H1 (cell line): Measurements from ENCODE around the gene GARNL3. TPM values are rescaled to one million over a fixed set of nuclear protein-coding genes. Genes with fewer than 3 reads are reported as not detected.
A peak's percentile ranks its signal among the peaks of the same experiment; 100 is the strongest.

ENCODE experiments used
- ATF2 ChIP-seq: IDR thresholded peaks from 2 replicates; pipeline ENCODE4 v1.6.1; 2012; ENCODE audit warnings: low read length, inconsistent platforms
- BACH1 ChIP-seq: IDR thresholded peaks from 2 replicates; pipeline ENCODE4 v1.6.1; 2012; ENCODE audit warnings: low read length, improper control_type of control experiment
- CBX5 ChIP-seq: fragments of 300-800, 300-1000 bp; sonication (generic); IDR thresholded peaks from 2 replicates; pipeline ENCODE4 v1.7.1; 2016; ENCODE audit warnings: antibody characterized with exemption, low read length, low read depth
- CHD1 ChIP-seq: IDR thresholded peaks from 2 replicates; pipeline ENCODE4 v1.6.1; 2012; ENCODE audit warnings: low read depth, low read length, improper control_type of control experiment
- FOSL1 ChIP-seq: IDR thresholded peaks from 2 replicates; pipeline ENCODE4 v1.6.1; 2011; ENCODE audit warnings: mild to moderate bottlenecking, low read depth, low read length, moderate library complexity; ENCODE audit not compliant: insufficient read depth
- GABPA ChIP-seq: IDR thresholded peaks from 2 replicates; pipeline ENCODE4 v1.6.1; 2011; ENCODE audit warnings: mild to moderate bottlenecking, low read length, moderate library complexity, borderline replicate concordance; ENCODE audit not compliant: insufficient read depth
- GTF2F1 ChIP-seq: IDR thresholded peaks from 2 replicates; pipeline ENCODE4 v1.6.1; 2012; ENCODE audit warnings: low read depth, low read length, improper control_type of control experiment, borderline replicate concordance
- HDAC2 ChIP-seq, 2 experiments: fragments of 300-600 bp in 1 of 2; sonication (generic) in 1 of 2; IDR thresholded peaks; 2 replicates each; pipeline ENCODE4 v1.6.1; 2011 to 2012; ENCODE audit warnings: low read depth in 2 of 2, low read length in 2 of 2, mild to moderate bottlenecking in 2 of 2, moderate library complexity in 2 of 2, borderline replicate concordance in 1 of 2, inconsistent platforms in 1 of 2
- JUND ChIP-seq: IDR thresholded peaks from 2 replicates; pipeline ENCODE4 v1.6.1; 2011; ENCODE audit warnings: mild to moderate bottlenecking, improper control_type of control experiment, low read length
- KDM1A ChIP-seq: fragments of 200-600, 300-600 bp; sonication (generic); IDR thresholded peaks from 2 replicates; pipeline ENCODE4 v1.7.1; 2016; ENCODE audit warnings: mild to moderate bottlenecking, low read length, borderline replicate concordance
- KDM4A ChIP-seq: IDR thresholded peaks from one replicate; pipeline ENCODE4 v1.7.1; 2012; ENCODE audit warnings: low read depth, mild to moderate bottlenecking, moderate library complexity, low read length, inconsistent platforms; ENCODE audit not compliant: severe bottlenecking
- KDM5A ChIP-seq: fragments of 200-600 bp; IDR thresholded peaks from 2 replicates; pipeline ENCODE4 v1.7.1; 2012; ENCODE audit warnings: mild to moderate bottlenecking, low read length, inconsistent platforms, mixed read lengths
- NANOG ChIP-seq: IDR thresholded peaks from 2 replicates; pipeline ENCODE4 v1.6.1; 2011; ENCODE audit warnings: low read length, low read depth, mild to moderate bottlenecking, inconsistent platforms; ENCODE audit not compliant: insufficient read depth, poor library complexity, severe bottlenecking
- POLR2A ChIP-seq, 2 experiments: IDR thresholded peaks; 1 replicate in 1 of 2; 2 replicates in 1 of 2; pipeline ENCODE4 v1.6.1; 2011; ENCODE audit warnings: low read depth in 2 of 2, low read length in 2 of 2, mild to moderate bottlenecking in 2 of 2; ENCODE audit errors: control extremely low read depth in 1 of 2
- POU5F1 ChIP-seq: IDR thresholded peaks from 2 replicates; pipeline ENCODE4 v1.6.1; 2011; ENCODE audit warnings: low read depth, mild to moderate bottlenecking, low read length, moderate library complexity
- RAD21 ChIP-seq, 2 experiments: IDR thresholded peaks in 1 of 2; conservative IDR thresholded peaks in 1 of 2; 2 replicates each; pipeline ENCODE4 v1.6.1; 2011; ENCODE audit warnings: low read depth in 2 of 2, low read length in 2 of 2, improper control_type of control experiment in 1 of 2, inconsistent platforms in 1 of 2, mild to moderate bottlenecking in 1 of 2, moderate library complexity in 1 of 2
- RXRA ChIP-seq: IDR thresholded peaks from 2 replicates; pipeline ENCODE4 v1.6.1; 2011; ENCODE audit warnings: low read depth, mild to moderate bottlenecking, low read length, moderate library complexity; ENCODE audit not compliant: insufficient read depth
- SIRT6 ChIP-seq: IDR thresholded peaks from one replicate; pipeline ENCODE4 v1.7.1; 2012; ENCODE audit warnings: low read length, inconsistent platforms
- SP1 ChIP-seq: IDR thresholded peaks from 2 replicates; pipeline ENCODE4 v1.6.1; 2011; ENCODE audit warnings: low read depth, low read length
- SP4 ChIP-seq: IDR thresholded peaks from 2 replicates; pipeline ENCODE4 v1.6.1; 2012; ENCODE audit warnings: low read length, inconsistent platforms
- SRF ChIP-seq: IDR thresholded peaks from 2 replicates; pipeline ENCODE4 v1.6.1; 2011; ENCODE audit warnings: mild to moderate bottlenecking, low read depth, low read length, moderate library complexity
- TAF1 ChIP-seq: IDR thresholded peaks from 2 replicates; pipeline ENCODE4 v1.6.1; 2011; ENCODE audit warnings: mild to moderate bottlenecking, low read depth, low read length
- TCF12 ChIP-seq: IDR thresholded peaks from 2 replicates; pipeline ENCODE4 v1.6.1; 2011; ENCODE audit warnings: low read depth, mild to moderate bottlenecking, low read length
- ZNF274 ChIP-seq: IDR thresholded peaks from 2 replicates; pipeline ENCODE4 v1.7.0; 2012; ENCODE audit warnings: low read length, borderline replicate concordance; ENCODE audit errors: extremely low read depth
- polyA plus RNA-seq, 7 experiments: library from polyadenylated mRNA; depleted of rRNA in 3 of 7; stranded (reverse) in 5 of 7; unstranded in 2 of 7; fragments of >200 nt in 5 of 7; fragments of 200-250 nt in 2 of 7; gene quantifications; 1 replicate in 5 of 7; 2 replicates in 1 of 7; 4 replicates in 1 of 7; pipeline versions ENCODE4 v1.2.1 to v1.2.3, GENCODE V29; 2011 to 2013; ENCODE audit warnings: missing spikeins in 2 of 7, mixed read lengths in 2 of 7
- total RNA-seq: library from RNA; stranded (reverse); fragmentation: NEBNext Ultra II Directional; extraction: Animal tissue kit (Norgen Biotek cat#: 25700); gene quantifications from 2 replicates; pipeline ENCODE4 v1.2.1, GENCODE V29; 2021

The GARNL3 gene
- total and polyA plus RNA-seq, 2 of the 8 experiments (the other 6 are each of a cell fraction or from before 2014, with no cell fraction given): 6.5 to 18.3 TPM

DNA sequence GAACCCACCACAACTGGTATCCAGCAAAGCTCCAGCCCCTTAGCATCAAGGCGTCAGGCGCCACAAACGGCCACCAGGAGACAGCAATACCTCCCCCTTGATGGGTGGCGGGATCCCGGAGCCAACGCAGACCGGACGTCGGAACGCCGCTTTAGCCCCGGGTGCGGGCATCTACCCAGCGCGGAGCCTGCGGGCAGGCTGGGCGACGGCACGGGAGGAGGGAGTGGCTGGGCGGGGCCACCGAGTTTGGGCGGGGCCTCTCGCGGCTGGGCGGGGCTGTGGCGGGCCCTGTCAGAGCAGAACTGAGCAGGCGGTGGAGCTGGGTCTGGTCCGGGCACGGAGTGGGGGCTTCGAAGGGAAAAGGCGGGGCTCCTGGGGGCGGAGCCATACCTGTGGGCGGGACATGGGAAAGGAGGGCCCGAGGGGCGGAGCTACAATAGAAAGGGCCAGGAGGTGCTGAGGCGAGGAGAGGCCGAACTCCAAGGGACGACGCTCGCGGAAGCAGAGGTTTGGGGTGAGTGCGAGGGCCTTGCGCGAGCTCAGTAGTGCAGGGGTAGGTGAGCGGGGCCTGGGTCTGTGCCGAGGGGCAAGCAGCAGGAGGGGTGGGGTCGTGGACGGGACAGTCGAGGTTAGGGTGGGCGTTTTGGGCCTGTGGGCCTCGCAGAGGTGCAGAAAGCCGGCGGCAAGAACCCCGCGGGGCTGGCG is 40.2 kb upstream of the GARNL3 start (continued):
- TF ChIP-seq FOSL1 (no peak), ATF2 (no peak), KDM5A (no peak), SIRT6 (no peak), ZNF274 (no peak), GABPA (no peak), CHD1 (no peak), BACH1 (no peak), POU5F1 (no peak), CBX5 (no peak), GTF2F1 (no peak), HDAC2 (IDR thresholded peaks at IDR 0.05; ENCODE audit: borderline replicate concordance in 1 of 2, low read depth in 2 of 2, low read length in 2 of 2) (no peak), KDM4A (peak; percentile 52), RXRA (no peak), JUND (no peak), KDM1A (0 out of 2 replicates have a peak, but pooled peaks have one; percentile 57), SP1 (peak; percentile 66), SP4 (peak; percentile 89), TCF12 (no peak), RAD21 (IDR thresholded peaks at IDR 0.05 in 1 of 2, conservative IDR thresholded peaks at IDR 0.05 in 1 of 2; ENCODE audit: low read depth in 2 of 2, low read length in 2 of 2) (peak in 1 of 2 experiments; percentile 24; a peak in 2 of 4 replicates), POLR2A (IDR thresholded peaks at IDR 0.05; ENCODE audit: control extremely low read depth in 1 of 2, low read depth in 2 of 2, low read length in 2 of 2) (peak; percentile 37 to 72; a peak in 2 of 3 replicates), SRF (no peak), TAF1 (peak; percentile 55; the same call in 1 of the 2 replicates), NANOG (no peak)
